ENCODE measurements around the gene ZNF655. TPM values are rescaled to one million over a fixed set of nuclear protein-coding genes. Genes with fewer than 3 reads are reported as not detected.

The ZNF655 gene
- total RNA-seq, 1 experiment from 2014 or later = 59.3 TPM

DNA sequence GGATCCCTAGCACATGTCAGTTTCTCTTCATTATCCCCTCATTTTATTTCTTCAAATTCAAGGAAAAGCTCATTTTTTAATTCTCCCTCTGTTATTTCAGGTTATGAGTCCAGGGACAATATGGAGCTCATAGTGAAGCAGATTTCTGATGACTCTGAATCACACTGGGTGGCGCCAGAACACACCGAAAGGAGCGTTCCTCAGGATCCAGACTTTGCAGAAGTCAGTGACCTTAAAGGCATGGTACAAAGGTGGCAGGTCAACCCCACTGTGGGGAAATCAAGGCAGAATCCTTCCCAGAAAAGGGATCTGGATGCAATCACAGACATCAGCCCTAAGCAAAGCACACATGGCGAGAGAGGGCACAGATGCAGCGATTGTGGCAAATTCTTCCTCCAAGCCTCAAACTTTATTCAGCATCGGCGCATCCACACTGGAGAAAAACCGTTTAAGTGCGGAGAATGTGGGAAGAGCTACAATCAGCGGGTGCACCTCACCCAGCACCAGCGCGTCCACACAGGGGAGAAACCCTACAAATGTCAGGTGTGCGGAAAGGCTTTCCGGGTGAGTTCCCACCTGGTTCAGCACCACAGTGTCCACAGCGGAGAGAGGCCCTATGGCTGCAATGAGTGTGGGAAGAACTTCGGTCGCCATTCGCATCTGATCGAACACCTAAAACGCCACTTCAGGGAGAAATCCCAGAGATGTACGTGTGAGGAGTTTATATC, 32.6 kb upstream of the ZNF655 start:
- Histone ChIP-seq H3K4me1 (ENCODE audit: insufficient read depth, low read length, poor library complexity, severe bottlenecking) (no peaks in the 10 kb centered on the region), H3K27ac (ENCODE audit: low read depth, low read length, poor library complexity, severe bottlenecking) (no peak overlapping the region), H3K4me3 (ENCODE audit: low read depth, low read length, poor library complexity, severe bottlenecking) (no peak overlapping the region), H3K27me3 (replicated peaks; ENCODE audit: insufficient read depth, low read depth, low read length, poor library complexity) (no peaks in the 10 kb centered on the region), H3K9me3 (ENCODE audit: low read depth, low read length, poor library complexity, severe bottlenecking) (peaks cover 16% of the 10 kb centered on the region), H3K36me3 (ENCODE audit: insufficient read depth, low read length, poor library complexity, severe bottlenecking) (peaks cover 39% of the 10 kb centered on the region)
- no peak for TF ChIP-seq EZH2 (IDR thresholded peaks at IDR 0.05; ENCODE audit: borderline replicate concordance, low read depth, low read length, poor library complexity, severe bottlenecking)
- TF ChIP-seq CTCF (conservative IDR thresholded peaks at IDR 0.05; ENCODE audit: low read depth, low read length) = peak; percentile 46
- no peak for DNase-seq (ENCODE audit: low spot score)
- POLR2A ChIA-PET (ENCODE audit: low non-redundant PET) = interaction anchor here (0.6 kb wide), 1 partner anchor 51 kb away, joined by 3 read pairs; no protein-coding TSS in a partner anchor
- BruUV-seq (replicated peaks) = no TSS peak
- CTCF ChIA-PET = interaction anchor here (0.7 to 0.9 kb wide), 2 partner anchors 50 to 312 kb away, joined by 3 read pairs; no protein-coding TSS in a partner anchor
- intact Hi-C loops (cut with micrococcal nuclease; ENCODE audit: unreplicated experiment) = no loop called here

GRCh38 chr7:99531354-99531765, 27.1 kb upstream of the ZNF655 start:
- CTCF ChIA-PET = interaction anchor here (0.6 kb wide), 1 partner anchor 60 kb away, joined by 7 read pairs; no protein-coding TSS in a partner anchor
- DNase-seq (ENCODE audit: low spot score) = no peak

GRCh38 chr7:99535667-99536066, 22.8 kb upstream of the ZNF655 start:
- no TSS peak for BruUV-seq (replicated peaks)
- POLR2A ChIA-PET (ENCODE audit: low non-redundant PET) = no interaction called here
- no peak for DNase-seq (ENCODE audit: low spot score)

More at GRCh38 chr7:99531354-99531765, 27.1 kb upstream of the ZNF655 start:
- POLR2A ChIA-PET (ENCODE audit: low non-redundant PET) = no interaction called here
- BruUV-seq (replicated peaks) = no TSS peak
- intact Hi-C loops (cut with micrococcal nuclease; ENCODE audit: unreplicated experiment) = no loop called here
- H3K27ac ChIP-seq (ENCODE audit: low read depth, low read length, poor library complexity, severe bottlenecking) = no peak overlapping the region
- no peak overlapping the region for H3K4me3 ChIP-seq (ENCODE audit: low read depth, low read length, poor library complexity, severe bottlenecking)
- peaks cover 50% of the 10 kb centered on the region for H3K9me3 ChIP-seq (ENCODE audit: low read depth, low read length, poor library complexity, severe bottlenecking)
- no peak for TF ChIP-seq EZH2 (IDR thresholded peaks at IDR 0.05; ENCODE audit: borderline replicate concordance, low read depth, low read length, poor library complexity, severe bottlenecking)
- H3K27me3 ChIP-seq (replicated peaks; ENCODE audit: insufficient read depth, low read depth, low read length, poor library complexity) = no peaks in the 10 kb centered on the region
- H3K4me1 ChIP-seq (ENCODE audit: insufficient read depth, low read length, poor library complexity, severe bottlenecking) = no peaks in the 10 kb centered on the region
- H3K36me3 ChIP-seq (ENCODE audit: insufficient read depth, low read length, poor library complexity, severe bottlenecking) = peaks cover 46% of the 10 kb centered on the region

More at GRCh38 chr7:99535667-99536066, 22.8 kb upstream of the ZNF655 start:
- no peak overlapping the region for H3K4me3 ChIP-seq (ENCODE audit: low read depth, low read length, poor library complexity, severe bottlenecking)
- H3K9me3 ChIP-seq (ENCODE audit: low read depth, low read length, poor library complexity, severe bottlenecking) = peaks cover 46% of the 10 kb centered on the region
- intact Hi-C loops (cut with micrococcal nuclease; ENCODE audit: unreplicated experiment) = no loop called here
- peaks cover 18% of the 10 kb centered on the region for H3K36me3 ChIP-seq (ENCODE audit: insufficient read depth, low read length, poor library complexity, severe bottlenecking)
- no peaks in the 10 kb centered on the region for H3K4me1 ChIP-seq (ENCODE audit: insufficient read depth, low read length, poor library complexity, severe bottlenecking)
- CTCF ChIA-PET = no interaction called here
- no peak overlapping the region for H3K27ac ChIP-seq (ENCODE audit: low read depth, low read length, poor library complexity, severe bottlenecking)
- TF ChIP-seq EZH2 (IDR thresholded peaks at IDR 0.05; ENCODE audit: borderline replicate concordance, low read depth, low read length, poor library complexity, severe bottlenecking) = no peak
- no peak for TF ChIP-seq CTCF (conservative IDR thresholded peaks at IDR 0.05; ENCODE audit: low read depth, low read length)
- H3K27me3 ChIP-seq (replicated peaks; ENCODE audit: insufficient read depth, low read depth, low read length, poor library complexity) = no peaks in the 10 kb centered on the region

Measured in A673 (cell line).